DOHH2 (cell line): ENCODE results near the gene PLIN5.

Experiments
- EZH2phosphoT487 ChIP-seq: fragments of 200-600 bp; sonication (generic); IDR thresholded peaks from 2 replicates; pipeline ENCODE4 v1.6.1; 2017; ENCODE audit warnings: borderline replicate concordance, mild to moderate bottlenecking, antibody characterized with exemption, low read length, moderate library complexity, mixed read lengths
- TF ChIP-seq, protein P1 (sequence below): fragments of 200-600 bp; sonication (generic); IDR thresholded peaks from one replicate; pipeline ENCODE4 v1.5.1; 2014; ENCODE audit warnings: antibody characterized with exemption, mild to moderate bottlenecking, low read depth, low read length; ENCODE audit not compliant: poor library complexity, severe bottlenecking

DNA sequence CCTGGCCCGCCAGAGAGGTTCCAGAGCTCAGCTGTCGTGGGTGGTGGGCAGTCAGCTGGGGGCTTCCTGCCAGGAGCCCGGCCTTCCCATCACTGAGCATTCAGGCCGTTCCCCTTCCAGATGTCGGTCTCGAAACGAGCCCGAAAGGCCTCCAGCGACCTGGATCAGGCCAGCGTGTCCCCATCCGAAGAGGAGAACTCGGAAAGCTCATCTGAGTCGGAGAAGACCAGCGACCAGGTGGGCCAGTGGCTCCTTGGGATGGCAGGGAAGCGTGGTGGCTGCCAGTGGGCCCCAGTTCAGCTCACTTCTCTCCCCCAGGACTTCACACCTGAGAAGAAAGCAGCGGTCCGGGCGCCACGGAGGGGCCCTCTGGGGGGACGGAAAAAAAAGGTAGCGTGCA is 43.6 kb downstream of the PLIN5 start:
- TF ChIP-seq, protein P1, sequence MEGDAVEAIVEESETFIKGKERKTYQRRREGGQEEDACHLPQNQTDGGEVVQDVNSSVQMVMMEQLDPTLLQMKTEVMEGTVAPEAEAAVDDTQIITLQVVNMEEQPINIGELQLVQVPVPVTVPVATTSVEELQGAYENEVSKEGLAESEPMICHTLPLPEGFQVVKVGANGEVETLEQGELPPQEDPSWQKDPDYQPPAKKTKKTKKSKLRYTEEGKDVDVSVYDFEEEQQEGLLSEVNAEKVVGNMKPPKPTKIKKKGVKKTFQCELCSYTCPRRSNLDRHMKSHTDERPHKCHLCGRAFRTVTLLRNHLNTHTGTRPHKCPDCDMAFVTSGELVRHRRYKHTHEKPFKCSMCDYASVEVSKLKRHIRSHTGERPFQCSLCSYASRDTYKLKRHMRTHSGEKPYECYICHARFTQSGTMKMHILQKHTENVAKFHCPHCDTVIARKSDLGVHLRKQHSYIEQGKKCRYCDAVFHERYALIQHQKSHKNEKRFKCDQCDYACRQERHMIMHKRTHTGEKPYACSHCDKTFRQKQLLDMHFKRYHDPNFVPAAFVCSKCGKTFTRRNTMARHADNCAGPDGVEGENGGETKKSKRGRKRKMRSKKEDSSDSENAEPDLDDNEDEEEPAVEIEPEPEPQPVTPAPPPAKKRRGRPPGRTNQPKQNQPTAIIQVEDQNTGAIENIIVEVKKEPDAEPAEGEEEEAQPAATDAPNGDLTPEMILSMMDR = no peak
- no peak for TF ChIP-seq EZH2phosphoT487
